Measurements from ENCODE around the gene SPART. TPM values are rescaled to one million over a fixed set of nuclear protein-coding genes. Genes with fewer than 3 reads are reported as not detected.

Gene SPART
- polyA plus RNA-seq, 2 of the 4 experiments (the other 2 are of a cell fraction), result 33.9 to 37.0 TPM

DNA sequence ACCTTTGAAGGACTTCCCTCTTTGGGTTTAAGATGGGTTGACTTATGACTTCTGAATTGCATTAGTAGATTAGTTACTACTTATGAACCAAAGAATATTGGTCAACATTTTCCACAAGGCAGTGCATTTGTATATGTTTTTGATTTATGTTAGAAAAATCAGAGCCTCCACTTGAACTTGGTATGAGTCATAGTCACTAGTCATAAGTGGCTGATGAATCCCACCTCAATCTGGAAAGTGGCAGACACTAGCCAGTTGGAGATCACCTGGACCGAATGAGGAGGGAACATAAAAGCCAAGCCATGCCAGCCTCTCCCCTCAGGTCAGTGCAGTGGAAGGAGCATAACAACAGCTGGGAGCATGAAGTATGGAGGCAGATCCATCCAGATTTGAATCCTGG, 39.3 kb upstream of the SPART start:
- ChIA-PET CTCF (no interaction called here), POLR2A (no interaction called here)
- H3K4me2 ChIP-seq, result no peak overlapping the region
- DNase-seq (ENCODE audit: low read depth in 1 of 2, low spot score in 1 of 2) (no peak), ATAC-seq (no peak), FAIRE-seq (no peak)
- H3K27ac ChIP-seq, result no peak overlapping the region
- H3K4me1 ChIP-seq, result no peaks in the 10 kb centered on the region
- H3K4me3 ChIP-seq, result no peak overlapping the region
- WGBS (ENCODE audit: missing lambda C conversion rate), result 0% methylated on average over 1 of the region's 1 CpG
- TF ChIP-seq, protein P1, sequence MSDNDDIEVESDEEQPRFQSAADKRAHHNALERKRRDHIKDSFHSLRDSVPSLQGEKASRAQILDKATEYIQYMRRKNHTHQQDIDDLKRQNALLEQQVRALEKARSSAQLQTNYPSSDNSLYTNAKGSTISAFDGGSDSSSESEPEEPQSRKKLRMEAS (IDR thresholded peaks at IDR 0.05), result no peak
- TF ChIP-seq FOXS1 (CRISPR knock-in tag; IDR thresholded peaks at IDR 0.05) (no peak), RCOR1 (IDR thresholded peaks at IDR 0.05; ENCODE audit: low read depth, low read length) (no peak), ZC3H11A (IDR thresholded peaks at IDR 0.05) (no peak), POLR2A (IDR thresholded peaks at IDR 0.05; ENCODE audit: low read length) (no peak), KDM5A (IDR thresholded peaks at IDR 0.05) (no peak), RARB (CRISPR knock-in tag; IDR thresholded peaks at IDR 0.05) (no peak), BCL3 (IDR thresholded peaks at IDR 0.05) (no peak), ESRRA (IDR thresholded peaks at IDR 0.05; ENCODE audit: borderline replicate concordance, low read length) (no peak), RFX5 (IDR thresholded peaks at IDR 0.05) (no peak), MYC (IDR thresholded peaks at IDR 0.05; ENCODE audit: borderline replicate concordance, low read length) (no peak), HES2 (IDR thresholded peaks at IDR 0.05) (no peak), HDAC2 (IDR thresholded peaks at IDR 0.05) (no peak), PBX3 (IDR thresholded peaks at IDR 0.05) (no peak)
- TF ChIP-seq, protein P2, sequence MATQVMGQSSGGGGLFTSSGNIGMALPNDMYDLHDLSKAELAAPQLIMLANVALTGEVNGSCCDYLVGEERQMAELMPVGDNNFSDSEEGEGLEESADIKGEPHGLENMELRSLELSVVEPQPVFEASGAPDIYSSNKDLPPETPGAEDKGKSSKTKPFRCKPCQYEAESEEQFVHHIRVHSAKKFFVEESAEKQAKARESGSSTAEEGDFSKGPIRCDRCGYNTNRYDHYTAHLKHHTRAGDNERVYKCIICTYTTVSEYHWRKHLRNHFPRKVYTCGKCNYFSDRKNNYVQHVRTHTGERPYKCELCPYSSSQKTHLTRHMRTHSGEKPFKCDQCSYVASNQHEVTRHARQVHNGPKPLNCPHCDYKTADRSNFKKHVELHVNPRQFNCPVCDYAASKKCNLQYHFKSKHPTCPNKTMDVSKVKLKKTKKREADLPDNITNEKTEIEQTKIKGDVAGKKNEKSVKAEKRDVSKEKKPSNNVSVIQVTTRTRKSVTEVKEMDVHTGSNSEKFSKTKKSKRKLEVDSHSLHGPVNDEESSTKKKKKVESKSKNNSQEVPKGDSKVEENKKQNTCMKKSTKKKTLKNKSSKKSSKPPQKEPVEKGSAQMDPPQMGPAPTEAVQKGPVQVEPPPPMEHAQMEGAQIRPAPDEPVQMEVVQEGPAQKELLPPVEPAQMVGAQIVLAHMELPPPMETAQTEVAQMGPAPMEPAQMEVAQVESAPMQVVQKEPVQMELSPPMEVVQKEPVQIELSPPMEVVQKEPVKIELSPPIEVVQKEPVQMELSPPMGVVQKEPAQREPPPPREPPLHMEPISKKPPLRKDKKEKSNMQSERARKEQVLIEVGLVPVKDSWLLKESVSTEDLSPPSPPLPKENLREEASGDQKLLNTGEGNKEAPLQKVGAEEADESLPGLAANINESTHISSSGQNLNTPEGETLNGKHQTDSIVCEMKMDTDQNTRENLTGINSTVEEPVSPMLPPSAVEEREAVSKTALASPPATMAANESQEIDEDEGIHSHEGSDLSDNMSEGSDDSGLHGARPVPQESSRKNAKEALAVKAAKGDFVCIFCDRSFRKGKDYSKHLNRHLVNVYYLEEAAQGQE (IDR thresholded peaks at IDR 0.05), result no peak
- no peaks in the 10 kb centered on the region for H3K9me3 ChIP-seq

GRCh38 chr13:36382030-36382429, 35.8 kb upstream of the SPART start:
- 28% methylated on average over 3 of the region's 3 CpGs for WGBS (ENCODE audit: missing lambda C conversion rate)
- Histone ChIP-seq H3K4me1 (no peaks in the 10 kb centered on the region), H3K4me3 (no peak overlapping the region), H3K27ac (no peak overlapping the region), H3K9me3 (no peaks in the 10 kb centered on the region), H3K4me2 (no peak overlapping the region)
- no peak for FAIRE-seq
- no peak for DNase-seq (ENCODE audit: low read depth in 1 of 2, low spot score in 1 of 2)
- ATAC-seq, result no peak
- ChIA-PET CTCF (interaction anchor here (1.3 kb wide), 1 partner anchor 354 kb away, joined by 3 read pairs; no protein-coding TSS in a partner anchor), POLR2A (no interaction called here)
- TF ChIP-seq FOSB (CRISPR knock-in tag; IDR thresholded peaks at IDR 0.05), result no peak
- TF ChIP-seq ZC3H11A (IDR thresholded peaks at IDR 0.05), result no peak

DNA sequence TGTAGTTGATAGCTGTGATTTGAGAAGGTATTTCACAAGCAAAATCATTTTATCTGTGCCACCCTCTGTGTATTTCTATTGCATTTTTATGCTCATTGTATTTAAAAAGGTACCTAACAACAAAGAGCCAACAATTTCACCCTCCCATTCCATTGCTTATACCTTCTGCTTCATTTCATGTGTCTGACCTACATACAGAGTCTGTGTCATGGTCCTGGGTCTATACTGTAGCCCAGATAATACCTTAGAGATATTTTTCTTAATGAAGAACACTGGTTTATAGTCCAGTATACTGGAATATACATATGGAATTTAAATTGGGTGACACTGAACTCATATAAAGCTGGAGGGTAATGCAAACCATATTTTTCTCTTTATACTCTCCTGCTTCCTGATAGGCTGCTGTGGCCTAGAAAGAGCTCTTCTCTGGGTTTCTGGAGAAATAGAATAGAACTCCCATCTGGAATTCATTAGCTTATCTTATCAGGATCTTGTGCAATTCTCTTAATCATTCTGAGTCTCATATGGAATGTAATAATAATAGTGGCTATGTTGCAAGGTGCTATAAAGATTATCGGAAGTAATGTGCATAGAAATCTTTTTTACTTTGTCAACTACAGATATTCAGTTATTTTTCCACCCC, 31.8 kb upstream of the SPART start:
- FAIRE-seq (no peak), DNase-seq (ENCODE audit: low read depth in 1 of 2, low spot score in 1 of 2) (no peak), ATAC-seq (no peak)
- CTCF ChIA-PET, result interaction anchor here (1.2 to 1.4 kb wide), 2 partner anchors 9 to 31 kb away, joined by 3 to 4 read pairs; no protein-coding TSS in a partner anchor
- no peak overlapping the region for H3K4me3 ChIP-seq
- 72% methylated on average over 1 of the region's 1 CpG for WGBS (ENCODE audit: missing lambda C conversion rate)
- no peaks in the 10 kb centered on the region for H3K4me1 ChIP-seq
- POLR2A ChIA-PET, result no interaction called here
- no peak overlapping the region for H3K4me2 ChIP-seq
- no peak overlapping the region for H3K27ac ChIP-seq
- H3K9me3 ChIP-seq, result no peaks in the 10 kb centered on the region
- TF ChIP-seq ELK1 (IDR thresholded peaks at IDR 0.05; ENCODE audit: low read depth, low read length), result no peak
- TF ChIP-seq PBX3 (IDR thresholded peaks at IDR 0.05), result no peak
- TF ChIP-seq, protein P3, sequence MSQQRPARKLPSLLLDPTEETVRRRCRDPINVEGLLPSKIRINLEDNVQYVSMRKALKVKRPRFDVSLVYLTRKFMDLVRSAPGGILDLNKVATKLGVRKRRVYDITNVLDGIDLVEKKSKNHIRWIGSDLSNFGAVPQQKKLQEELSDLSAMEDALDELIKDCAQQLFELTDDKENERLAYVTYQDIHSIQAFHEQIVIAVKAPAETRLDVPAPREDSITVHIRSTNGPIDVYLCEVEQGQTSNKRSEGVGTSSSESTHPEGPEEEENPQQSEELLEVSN (IDR thresholded peaks at IDR 0.05; ENCODE audit: borderline replicate concordance, low read depth), result no peak
- TF ChIP-seq FOXS1 (CRISPR knock-in tag; IDR thresholded peaks at IDR 0.05), result no peak
- TF ChIP-seq ZNF302 (CRISPR knock-in tag; IDR thresholded peaks at IDR 0.05), result no peak
- TF ChIP-seq HEYL (CRISPR knock-in tag; IDR thresholded peaks at IDR 0.05), result no peak
- TF ChIP-seq FOSL2 (IDR thresholded peaks at IDR 0.05), result no peak
- no peak for TF ChIP-seq FOSL2 (CRISPR knock-in tag; IDR thresholded peaks at IDR 0.05)
- no peak for TF ChIP-seq RARB (CRISPR knock-in tag; IDR thresholded peaks at IDR 0.05)
- no peak for TF ChIP-seq JUN (IDR thresholded peaks at IDR 0.05)
